GM21367 (cell line): ENCODE data around the gene ZBTB8B.

Experiments used
- ATAC-seq: cut with Tn5 transposase; IDR thresholded peaks from one replicate; pipeline ENCODE4 v1.9.1; 2021; ENCODE audit not compliant: unreplicated experiment

Gene ZBTB8B

DNA sequence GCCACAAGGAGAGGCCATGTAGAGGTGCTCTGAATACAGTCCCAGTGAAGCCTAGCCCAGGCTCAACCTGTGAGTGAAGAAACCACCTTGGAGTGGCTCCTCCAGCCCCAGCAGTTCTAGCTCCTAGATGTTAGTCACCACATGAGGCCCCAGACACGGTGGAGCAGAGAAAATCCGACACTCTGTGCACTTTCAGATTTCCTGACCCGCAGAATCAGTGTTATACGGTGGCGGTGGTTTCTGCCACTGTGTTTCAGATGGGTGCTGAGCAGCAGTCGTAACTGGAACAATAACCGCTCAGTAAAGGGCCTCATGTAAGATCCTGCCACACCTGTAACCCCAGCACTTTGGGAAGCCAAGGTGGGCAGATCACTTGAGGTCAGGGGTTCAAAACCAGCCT is 38.3 kb downstream of the ZBTB8B start:
- ATAC-seq, result no peak

DNA sequence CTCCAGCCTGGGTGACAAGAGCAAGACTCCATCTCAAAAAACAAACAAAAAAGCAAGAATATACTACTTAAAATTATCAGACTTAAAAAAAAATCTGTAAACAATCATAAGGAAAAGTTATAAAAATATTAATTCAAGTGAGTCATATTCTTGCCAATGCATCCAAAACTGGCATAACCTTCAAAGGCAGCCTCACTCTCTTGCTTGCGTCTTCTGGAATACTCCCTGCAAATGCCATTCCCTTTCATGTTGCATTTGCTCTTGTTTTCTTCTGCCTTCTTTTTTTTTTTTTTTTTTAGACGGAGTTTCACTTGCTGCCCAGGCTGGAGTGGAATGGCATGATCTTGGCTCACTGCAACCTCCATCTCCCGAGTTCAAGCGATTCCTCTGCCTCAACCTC is 42.1 kb downstream of the ZBTB8B start:
- ATAC-seq, result no peak

DNA sequence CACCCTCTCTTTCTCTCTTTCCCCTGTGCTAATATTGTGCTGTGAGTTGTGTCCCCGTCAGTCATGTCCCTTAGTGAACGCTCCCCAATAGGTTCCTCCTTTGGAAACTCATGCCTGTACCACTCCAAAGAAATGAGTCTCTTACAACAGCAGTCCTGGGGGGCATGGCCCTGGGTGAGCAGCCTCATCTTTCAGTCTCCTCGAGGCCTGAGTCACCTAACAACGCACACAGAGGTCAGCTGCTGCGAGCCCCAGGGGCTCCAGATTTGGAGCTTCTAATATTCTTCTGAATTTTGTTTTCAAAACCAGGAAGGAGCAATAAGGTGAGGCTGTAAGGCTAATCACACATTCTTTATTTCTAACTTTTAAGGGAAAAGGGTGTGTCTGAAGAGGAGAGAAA is 43.9 kb downstream of the ZBTB8B start:
- no peak for ATAC-seq

DNA sequence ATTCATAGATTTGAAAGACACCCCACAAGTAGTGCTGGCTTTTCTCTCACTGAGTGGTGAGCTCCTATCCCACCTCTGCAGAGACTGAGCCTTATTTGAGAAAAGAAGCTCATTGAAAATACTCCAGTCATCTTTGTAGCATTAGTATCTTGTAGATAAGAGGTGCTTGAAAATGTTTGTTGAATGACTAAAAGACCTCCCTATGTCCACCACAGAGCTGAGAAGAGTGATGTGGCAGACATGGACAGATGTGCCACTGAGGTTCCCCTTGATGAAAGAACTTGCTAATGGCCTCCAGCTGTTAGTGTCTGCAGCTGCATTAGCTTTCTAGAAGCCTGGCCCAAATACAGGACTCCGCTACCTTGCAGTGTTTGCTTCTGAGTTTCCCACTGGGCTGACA is 45.1 kb downstream of the ZBTB8B start:
- no peak for ATAC-seq
